Measurements from ENCODE around the gene PLOD1. TPM values are rescaled to one million over a fixed set of nuclear protein-coding genes. Genes with fewer than 3 reads are reported as not detected.

Gene PLOD1
- total and polyA plus RNA-seq, 2 of the 13 experiments (the other 11 are each of a cell fraction or from before 2014, with no cell fraction given): 70.1 to 318 TPM

DNA sequence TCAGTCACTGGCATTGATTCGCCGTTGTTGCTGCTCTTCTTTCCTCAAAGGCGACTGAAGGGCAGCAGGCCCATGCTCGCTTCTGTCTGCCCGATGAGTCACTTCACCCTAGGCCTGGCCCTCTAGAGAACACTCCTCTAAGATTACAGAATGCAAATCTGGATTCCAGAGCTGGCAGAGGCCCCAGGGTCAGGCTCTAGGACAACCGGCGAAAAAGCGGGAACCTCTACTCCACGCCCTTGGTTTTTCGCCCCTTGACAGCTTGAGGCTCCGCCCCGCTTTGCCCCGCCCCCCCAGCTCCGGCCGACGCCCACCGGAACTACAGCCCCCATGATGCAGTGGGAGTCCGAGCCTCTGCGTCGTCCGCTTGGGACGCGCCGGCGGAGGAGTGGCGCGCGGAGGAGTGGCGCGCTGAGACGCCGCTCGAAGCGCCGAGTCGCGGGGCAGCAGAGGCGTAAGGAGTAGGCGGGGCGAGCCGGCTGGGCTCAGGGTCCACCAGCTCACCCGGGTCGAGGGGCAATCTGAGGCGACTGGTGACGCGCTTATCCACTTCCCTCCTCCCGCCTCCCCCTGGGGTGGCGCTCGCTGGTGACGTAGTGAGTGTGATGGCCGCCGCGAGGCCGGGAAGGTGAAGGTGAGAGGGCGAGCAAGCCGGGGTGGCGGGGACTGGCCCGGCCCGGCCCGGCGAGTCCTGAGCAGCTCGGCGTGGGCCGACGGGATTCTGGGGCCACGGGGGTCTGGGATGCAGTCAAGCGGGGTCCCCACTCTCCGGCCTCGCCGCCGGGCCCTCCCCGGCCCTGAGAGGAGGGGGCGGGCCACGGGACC is 45.5 kb downstream of the PLOD1 start, which contains the start of gene MFN2 (continued):
- TF ChIP-seq, protein P1, sequence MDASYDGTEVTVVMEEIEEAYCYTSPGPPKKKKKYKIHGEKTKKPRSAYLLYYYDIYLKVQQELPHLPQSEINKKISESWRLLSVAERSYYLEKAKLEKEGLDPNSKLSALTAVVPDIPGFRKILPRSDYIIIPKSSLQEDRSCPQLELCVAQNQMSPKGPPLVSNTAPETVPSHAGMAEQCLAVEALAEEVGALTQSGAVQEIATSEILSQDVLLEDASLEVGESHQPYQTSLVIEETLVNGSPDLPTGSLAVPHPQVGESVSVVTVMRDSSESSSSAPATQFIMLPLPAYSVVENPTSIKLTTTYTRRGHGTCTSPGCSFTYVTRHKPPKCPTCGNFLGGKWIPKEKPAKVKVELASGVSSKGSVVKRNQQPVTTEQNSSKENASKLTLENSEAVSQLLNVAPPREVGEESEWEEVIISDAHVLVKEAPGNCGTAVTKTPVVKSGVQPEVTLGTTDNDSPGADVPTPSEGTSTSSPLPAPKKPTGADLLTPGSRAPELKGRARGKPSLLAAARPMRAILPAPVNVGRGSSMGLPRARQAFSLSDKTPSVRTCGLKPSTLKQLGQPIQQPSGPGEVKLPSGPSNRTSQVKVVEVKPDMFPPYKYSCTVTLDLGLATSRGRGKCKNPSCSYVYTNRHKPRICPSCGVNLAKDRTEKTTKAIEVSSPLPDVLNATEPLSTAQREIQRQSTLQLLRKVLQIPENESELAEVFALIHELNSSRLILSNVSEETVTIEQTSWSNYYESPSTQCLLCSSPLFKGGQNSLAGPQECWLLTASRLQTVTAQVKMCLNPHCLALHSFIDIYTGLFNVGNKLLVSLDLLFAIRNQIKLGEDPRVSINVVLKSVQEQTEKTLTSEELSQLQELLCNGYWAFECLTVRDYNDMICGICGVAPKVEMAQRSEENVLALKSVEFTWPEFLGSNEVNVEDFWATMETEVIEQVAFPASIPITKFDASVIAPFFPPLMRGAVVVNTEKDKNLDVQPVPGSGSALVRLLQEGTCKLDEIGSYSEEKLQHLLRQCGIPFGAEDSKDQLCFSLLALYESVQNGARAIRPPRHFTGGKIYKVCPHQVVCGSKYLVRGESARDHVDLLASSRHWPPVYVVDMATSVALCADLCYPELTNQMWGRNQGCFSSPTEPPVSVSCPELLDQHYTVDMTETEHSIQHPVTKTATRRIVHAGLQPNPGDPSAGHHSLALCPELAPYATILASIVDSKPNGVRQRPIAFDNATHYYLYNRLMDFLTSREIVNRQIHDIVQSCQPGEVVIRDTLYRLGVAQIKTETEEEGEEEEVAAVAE (CRISPR knock-in tag; IDR thresholded peaks at IDR 0.05; ENCODE audit: borderline replicate concordance): no peak
- no peak for TF ChIP-seq ZNF737 (CRISPR knock-in tag; IDR thresholded peaks at IDR 0.05; ENCODE audit: borderline replicate concordance)
- TF ChIP-seq MTF2 (CRISPR knock-in tag; IDR thresholded peaks at IDR 0.05; ENCODE audit: borderline replicate concordance): no peak
- TF ChIP-seq RBAK (CRISPR knock-in tag; IDR thresholded peaks at IDR 0.05): no peak; the same call in 1 of the 2 replicates
- peak; percentile 96 for TF ChIP-seq NR2C2 (CRISPR knock-in tag; IDR thresholded peaks at IDR 0.05; ENCODE audit: borderline replicate concordance)
- TF ChIP-seq MIER3 (CRISPR knock-in tag; IDR thresholded peaks at IDR 0.05; ENCODE audit: borderline replicate concordance): no peak; the same call in 1 of the 2 replicates
- TF ChIP-seq FOXA1 (IDR thresholded peaks at IDR 0.05): no peak
- TF ChIP-seq FOXA1 (CRISPR knock-in tag; IDR thresholded peaks at IDR 0.05): no peak
- TF ChIP-seq, protein P2, sequence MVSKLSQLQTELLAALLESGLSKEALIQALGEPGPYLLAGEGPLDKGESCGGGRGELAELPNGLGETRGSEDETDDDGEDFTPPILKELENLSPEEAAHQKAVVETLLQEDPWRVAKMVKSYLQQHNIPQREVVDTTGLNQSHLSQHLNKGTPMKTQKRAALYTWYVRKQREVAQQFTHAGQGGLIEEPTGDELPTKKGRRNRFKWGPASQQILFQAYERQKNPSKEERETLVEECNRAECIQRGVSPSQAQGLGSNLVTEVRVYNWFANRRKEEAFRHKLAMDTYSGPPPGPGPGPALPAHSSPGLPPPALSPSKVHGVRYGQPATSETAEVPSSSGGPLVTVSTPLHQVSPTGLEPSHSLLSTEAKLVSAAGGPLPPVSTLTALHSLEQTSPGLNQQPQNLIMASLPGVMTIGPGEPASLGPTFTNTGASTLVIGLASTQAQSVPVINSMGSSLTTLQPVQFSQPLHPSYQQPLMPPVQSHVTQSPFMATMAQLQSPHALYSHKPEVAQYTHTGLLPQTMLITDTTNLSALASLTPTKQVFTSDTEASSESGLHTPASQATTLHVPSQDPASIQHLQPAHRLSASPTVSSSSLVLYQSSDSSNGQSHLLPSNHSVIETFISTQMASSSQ (IDR thresholded peaks at IDR 0.05; ENCODE audit: low read depth): no peak
- TF ChIP-seq, protein P2 (CRISPR knock-in tag; IDR thresholded peaks at IDR 0.05; ENCODE audit: borderline replicate concordance): peak; percentile 75; the same call in 1 of the 2 replicates
- TF ChIP-seq SETDB1 (CRISPR knock-in tag; IDR thresholded peaks at IDR 0.05; ENCODE audit: borderline replicate concordance): no peak
